ENCODE results near the gene TMEM151B. TPM values are rescaled to one million over a fixed set of nuclear protein-coding genes. Genes with fewer than 3 reads are reported as not detected.

The TMEM151B gene
- total and polyA plus RNA-seq, 2 of the 13 experiments (the other 11 are each of a cell fraction or from before 2014, with no cell fraction given) = not detected

DNA sequence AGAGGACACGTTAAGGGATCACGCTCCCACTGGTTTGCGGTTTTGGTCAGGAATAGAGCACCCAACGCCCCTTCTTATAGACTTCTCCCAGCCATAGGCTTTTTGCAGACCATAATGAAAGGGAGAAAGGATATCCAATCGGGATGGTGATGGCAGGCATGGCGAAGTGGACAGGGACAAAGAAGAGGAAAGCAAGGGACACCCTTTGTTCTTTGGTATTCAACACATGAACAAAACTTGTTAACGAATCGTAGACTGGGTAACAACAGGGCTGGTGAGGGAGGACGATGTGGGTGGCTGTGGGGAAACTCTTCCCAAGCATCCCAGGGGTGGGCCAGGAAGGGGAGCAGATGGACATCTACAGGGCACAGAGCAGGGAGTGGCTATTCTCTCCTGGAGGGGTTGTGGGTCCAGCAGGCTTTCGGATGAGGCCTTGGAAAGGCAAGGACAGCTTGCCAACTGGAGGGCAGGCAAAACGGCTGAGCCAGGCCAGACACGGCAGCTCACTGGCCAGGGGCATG, 24.8 kb upstream of the TMEM151B start (continued):
- TF ChIP-seq ZSCAN31 (CRISPR knock-in tag; IDR thresholded peaks at IDR 0.05; ENCODE audit: low read depth) (peak; percentile 6; the same call in 1 of the 2 replicates), NFIB (CRISPR knock-in tag; IDR thresholded peaks at IDR 0.05; ENCODE audit: borderline replicate concordance) (no peak), ZNF292 (CRISPR knock-in tag; IDR thresholded peaks at IDR 0.05; ENCODE audit: borderline replicate concordance, low read depth) (no peak), EHMT2 (IDR thresholded peaks at IDR 0.05; ENCODE audit: borderline replicate concordance, low read depth, low read length) (no peak), CBX2 (IDR thresholded peaks at IDR 0.05; ENCODE audit: low read depth, low read length) (no peak), CBX2 (CRISPR knock-in tag; IDR thresholded peaks at IDR 0.05; ENCODE audit: low read depth) (no peak), ZNF776 (CRISPR knock-in tag; IDR thresholded peaks at IDR 0.05) (0 out of 2 replicates have a peak, but pooled peaks have one; percentile 42), FOXP1 (IDR thresholded peaks at IDR 0.05) (no peak), FOXP1 (CRISPR knock-in tag; IDR thresholded peaks at IDR 0.05) (no peak), NR1H2 (CRISPR knock-in tag; IDR thresholded peaks at IDR 0.05; ENCODE audit: borderline replicate concordance, low read depth) (no peak), NFRKB (IDR thresholded peaks at IDR 0.05) (no peak), RFXAP (CRISPR knock-in tag; IDR thresholded peaks at IDR 0.05; ENCODE audit: borderline replicate concordance) (no peak), BORCS8-MEF2B (CRISPR knock-in tag; IDR thresholded peaks at IDR 0.05) (0 out of 2 replicates have a peak, but pooled peaks have one; percentile 1), ZNF777 (CRISPR knock-in tag; IDR thresholded peaks at IDR 0.05) (no peak)
- TF ChIP-seq, protein P1, sequence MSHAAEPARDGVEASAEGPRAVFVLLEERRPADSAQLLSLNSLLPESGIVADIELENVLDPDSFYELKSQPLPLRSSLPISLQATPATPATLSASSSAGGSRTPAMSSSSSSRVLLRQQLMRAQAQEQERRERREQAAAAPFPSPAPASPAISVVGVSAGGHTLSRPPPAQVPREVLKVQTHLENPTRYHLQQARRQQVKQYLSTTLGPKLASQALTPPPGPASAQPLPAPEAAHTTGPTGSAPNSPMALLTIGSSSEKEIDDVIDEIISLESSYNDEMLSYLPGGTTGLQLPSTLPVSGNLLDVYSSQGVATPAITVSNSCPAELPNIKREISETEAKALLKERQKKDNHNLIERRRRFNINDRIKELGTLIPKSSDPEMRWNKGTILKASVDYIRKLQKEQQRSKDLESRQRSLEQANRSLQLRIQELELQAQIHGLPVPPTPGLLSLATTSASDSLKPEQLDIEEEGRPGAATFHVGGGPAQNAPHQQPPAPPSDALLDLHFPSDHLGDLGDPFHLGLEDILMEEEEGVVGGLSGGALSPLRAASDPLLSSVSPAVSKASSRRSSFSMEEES (CRISPR knock-in tag; IDR thresholded peaks at IDR 0.05) = no peak
- TF ChIP-seq, protein P2, sequence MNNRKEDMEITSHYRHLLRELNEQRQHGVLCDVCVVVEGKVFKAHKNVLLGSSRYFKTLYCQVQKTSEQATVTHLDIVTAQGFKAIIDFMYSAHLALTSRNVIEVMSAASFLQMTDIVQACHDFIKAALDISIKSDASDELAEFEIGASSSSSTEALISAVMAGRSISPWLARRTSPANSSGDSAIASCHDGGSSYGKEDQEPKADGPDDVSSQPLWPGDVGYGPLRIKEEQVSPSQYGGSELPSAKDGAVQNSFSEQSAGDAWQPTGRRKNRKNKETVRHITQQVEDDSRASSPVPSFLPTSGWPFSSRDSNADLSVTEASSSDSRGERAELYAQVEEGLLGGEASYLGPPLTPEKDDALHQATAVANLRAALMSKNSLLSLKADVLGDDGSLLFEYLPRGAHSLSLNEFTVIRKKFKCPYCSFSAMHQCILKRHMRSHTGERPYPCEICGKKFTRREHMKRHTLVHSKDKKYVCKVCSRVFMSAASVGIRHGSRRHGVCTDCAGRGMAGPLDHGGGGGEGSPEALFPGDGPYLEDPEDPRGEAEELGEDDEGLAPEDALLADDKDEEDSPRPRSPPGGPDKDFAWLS (CRISPR knock-in tag; IDR thresholded peaks at IDR 0.05; ENCODE audit: borderline replicate concordance) = no peak
- TF ChIP-seq, protein P3, sequence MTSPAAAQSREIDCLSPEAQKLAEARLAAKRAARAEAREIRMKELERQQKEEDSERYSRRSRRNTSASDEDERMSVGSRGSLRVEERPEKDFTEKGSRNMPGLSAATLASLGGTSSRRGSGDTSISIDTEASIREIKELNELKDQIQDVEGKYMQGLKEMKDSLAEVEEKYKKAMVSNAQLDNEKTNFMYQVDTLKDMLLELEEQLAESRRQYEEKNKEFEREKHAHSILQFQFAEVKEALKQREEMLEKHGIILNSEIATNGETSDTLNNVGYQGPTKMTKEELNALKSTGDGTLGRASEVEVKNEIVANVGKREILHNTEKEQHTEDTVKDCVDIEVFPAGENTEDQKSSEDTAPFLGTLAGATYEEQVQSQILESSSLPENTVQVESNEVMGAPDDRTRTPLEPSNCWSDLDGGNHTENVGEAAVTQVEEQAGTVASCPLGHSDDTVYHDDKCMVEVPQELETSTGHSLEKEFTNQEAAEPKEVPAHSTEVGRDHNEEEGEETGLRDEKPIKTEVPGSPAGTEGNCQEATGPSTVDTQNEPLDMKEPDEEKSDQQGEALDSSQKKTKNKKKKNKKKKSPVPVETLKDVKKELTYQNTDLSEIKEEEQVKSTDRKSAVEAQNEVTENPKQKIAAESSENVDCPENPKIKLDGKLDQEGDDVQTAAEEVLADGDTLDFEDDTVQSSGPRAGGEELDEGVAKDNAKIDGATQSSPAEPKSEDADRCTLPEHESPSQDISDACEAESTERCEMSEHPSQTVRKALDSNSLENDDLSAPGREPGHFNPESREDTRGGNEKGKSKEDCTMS (CRISPR knock-in tag; conservative IDR thresholded peaks at IDR 0.05) = peak; percentile 36; the same call in 1 of the 2 replicates

Data from HepG2 (cell line).